Keratinocyte (primary cell): ENCODE results near the gene HSP90AB1. TPM values are rescaled to one million over a fixed set of nuclear protein-coding genes. Genes with fewer than 3 reads are reported as not detected.

Experiments
- DNase-seq: peaks from one replicate; pipeline ENCODE4 v3.0.0-alpha.2; 2011; ENCODE audit warnings: low read depth, missing footprints, low spot score
- FAIRE-seq: peaks from 2 replicates; lab custom pipeline; 2011; peaks lifted over from hg19 to GRCh38; lab: Jason Lieb, UNC
- H2AFZ ChIP-seq: 2 replicates; pipeline ENCODE4 v1.6.0; 2012; ENCODE audit warnings: low read length, control low read depth, inconsistent platforms; ENCODE audit not compliant: control insufficient read depth
- H3K27ac ChIP-seq: 2 replicates; pipeline ENCODE4 v1.5.1; 2011; ENCODE audit warnings: low read length; ENCODE audit not compliant: control insufficient read depth, insufficient read depth
- H3K27me3 ChIP-seq: 3 replicates; pipeline ENCODE4 v1.6.0; 2011; ENCODE audit warnings: low read length; ENCODE audit not compliant: control insufficient read depth, insufficient read depth; ENCODE audit errors: extremely low read depth
- H3K36me3 ChIP-seq, 2 experiments: 2 replicates in 1 of 2; 3 replicates in 1 of 2; pipeline ENCODE4 v1.5.1; 2011; ENCODE audit warnings: low read length in 2 of 2, mild to moderate bottlenecking in 1 of 2; ENCODE audit not compliant: control insufficient read depth in 2 of 2, insufficient read depth in 2 of 2; ENCODE audit errors: extremely low read depth in 1 of 2
- H3K4me1 ChIP-seq: 3 replicates; pipeline ENCODE4 v1.5.1; 2011; ENCODE audit warnings: low read length; ENCODE audit not compliant: control insufficient read depth, insufficient read depth; ENCODE audit errors: extremely low read depth
- H3K4me2 ChIP-seq: 3 replicates; pipeline ENCODE4 v1.6.0; 2011; ENCODE audit warnings: low read depth, low read length; ENCODE audit not compliant: control insufficient read depth, insufficient read depth; ENCODE audit errors: extremely low read depth
- H3K4me3 ChIP-seq, 3 experiments: fragments of 200-600 bp in 1 of 3; sonication (generic) in 1 of 3; 2 replicates in 2 of 3; 3 replicates in 1 of 3; pipeline ENCODE4 v1.5.1; 2011 to 2016; ENCODE audit warnings: low read length in 3 of 3, mild to moderate bottlenecking in 3 of 3, control low read depth in 2 of 3, inconsistent platforms in 1 of 3, low read depth in 1 of 3, mixed read lengths in 1 of 3, mixed run types in 1 of 3, moderate library complexity in 1 of 3; ENCODE audit not compliant: control insufficient read depth in 2 of 3, insufficient read depth in 2 of 3; ENCODE audit errors: extremely low read depth in 1 of 3
- H3K79me2 ChIP-seq: 2 replicates; pipeline ENCODE4 v1.6.0; 2012; ENCODE audit warnings: low read length; ENCODE audit not compliant: control insufficient read depth, insufficient read depth
- H3K9ac ChIP-seq: 3 replicates; pipeline ENCODE4 v1.6.0; 2011; ENCODE audit warnings: low read length; ENCODE audit not compliant: control insufficient read depth, insufficient read depth; ENCODE audit errors: extremely low read depth
- H3K9me1 ChIP-seq: 3 replicates; pipeline ENCODE4 v1.6.0; 2011; ENCODE audit warnings: low read length; ENCODE audit not compliant: control insufficient read depth, insufficient read depth; ENCODE audit errors: extremely low read depth
- H3K9me3 ChIP-seq: 2 replicates; pipeline ENCODE4 v1.5.1; 2012; ENCODE audit warnings: low read depth, low read length; ENCODE audit not compliant: control insufficient read depth
- H4K20me1 ChIP-seq: 3 replicates; pipeline ENCODE4 v1.6.0; 2011; ENCODE audit warnings: low read length; ENCODE audit not compliant: control insufficient read depth, insufficient read depth; ENCODE audit errors: extremely low read depth
- CTCF ChIP-seq, 3 experiments: IDR thresholded peaks in 1 of 3; conservative IDR thresholded peaks in 1 of 3; optimal IDR thresholded peaks in 1 of 3; 2 replicates in 2 of 3; 3 replicates in 1 of 3; pipeline versions ENCODE3 to v1.5.1; 2011; ENCODE audit warnings: low read length in 3 of 3, mild to moderate bottlenecking in 3 of 3, moderate library complexity in 2 of 3, control low read depth in 1 of 3, inconsistent platforms in 1 of 3; ENCODE audit not compliant: insufficient read depth in 2 of 3; ENCODE audit errors: extremely low read depth in 1 of 3
- EZH2 ChIP-seq: IDR thresholded peaks from one replicate; pipeline ENCODE4 v1.6.1; 2012; ENCODE audit warnings: inconsistent platforms, mild to moderate bottlenecking, low read length, moderate library complexity
- dilution Hi-C: fragments of 300-500 bp; cut with MboI; formaldehyde crosslinking; loops from one replicate; pipeline ENCODE4 v1.7.0; 2020; ENCODE audit warnings: low sequenced_read_pairs; ENCODE audit not compliant: extremely low pct_ligation_motif_present
- polyA plus RNA-seq, 5 experiments: library from polyadenylated mRNA; depleted of rRNA in 3 of 5; stranded (reverse) in 3 of 5; stranded (forward) in 1 of 5; unstranded in 1 of 5; fragments of >200 nt; gene quantifications; 1 replicate in 1 of 5; 2 replicates in 3 of 5; 3 replicates in 1 of 5; pipeline versions ENCODE4 v1.2.1 to v1.2.3, GENCODE V29; 2011 to 2012; ENCODE audit warnings: missing spikeins in 2 of 5, low read depth in 1 of 5, low replicate concordance in 1 of 5

Gene HSP90AB1
- polyA plus RNA-seq, 1 donor (not counting 4 experiments of a cell fraction or from before 2014, with no cell fraction given) = 1,089 TPM

GRCh38 chr6:44266347-44266746 is 19.4 kb downstream of the HSP90AB1 start:
- Histone ChIP-seq H3K9me1 (no peaks in the 10 kb centered on the region), H3K9me3 (no peaks in the 10 kb centered on the region), H4K20me1 (peaks cover 3% of the 10 kb centered on the region), H3K36me3 (peaks cover 1 to 6% of the 10 kb centered on the region in 2 experiments), H2AFZ (no peak overlapping the region), H3K9ac (no peak overlapping the region), H3K27me3 (peaks cover 21% of the 10 kb centered on the region), H3K79me2 (peaks cover 26% of the 10 kb centered on the region), H3K4me2 (no peak overlapping the region), H3K27ac (no peak overlapping the region), H3K4me3 (no peak overlapping the region), H3K4me1 (peaks cover 33% of the 10 kb centered on the region)
- DNase-seq = no peak
- TF ChIP-seq CTCF (optimal IDR thresholded peaks at IDR 0.05 in 1 of 3, IDR thresholded peaks at IDR 0.05 in 1 of 3, conservative IDR thresholded peaks at IDR 0.05 in 1 of 3; ENCODE audit: extremely low read depth in 1 of 3, insufficient read depth in 2 of 3, low read length in 3 of 3) (no peak), EZH2 (no peak)
- dilution Hi-C loops = no loop called here
- FAIRE-seq = no peak

- Histone ChIP-seq H3K4me3 (no peak overlapping the region), H3K36me3 (peaks cover 0 to 5% of the 10 kb centered on the region in 2 experiments), H4K20me1 (peaks cover 3% of the 10 kb centered on the region), H2AFZ (no peak overlapping the region), H3K27ac (no peak overlapping the region), H3K27me3 (peaks cover 30% of the 10 kb centered on the region), H3K4me2 (no peak overlapping the region), H3K9me1 (no peaks in the 10 kb centered on the region), H3K79me2 (peaks cover 23% of the 10 kb centered on the region), H3K9me3 (no peaks in the 10 kb centered on the region), H3K4me1 (peaks cover 32% of the 10 kb centered on the region), H3K9ac (no peak overlapping the region)
- FAIRE-seq (no peak), DNase-seq (no peak)
- dilution Hi-C loops = no loop called here
- no peak for TF ChIP-seq CTCF (optimal IDR thresholded peaks at IDR 0.05 in 1 of 3, IDR thresholded peaks at IDR 0.05 in 1 of 3, conservative IDR thresholded peaks at IDR 0.05 in 1 of 3; ENCODE audit: extremely low read depth in 1 of 3, insufficient read depth in 2 of 3, low read length in 3 of 3)
- no peak for TF ChIP-seq EZH2
Observed at GRCh38 chr6:44267252-44267651, 20.4 kb downstream of the HSP90AB1 start.
